Mucosa of rectum (tissue), 2 donors: Measurements from ENCODE around the gene CHID1.

ENCODE experiments used
- H3K27ac ChIP-seq, 2 donors: one replicate each; pipeline ENCODE4 v1.7.0; 2013; ENCODE audit warnings: inconsistent platforms in 2 of 2, low read depth in 2 of 2, low read length in 2 of 2
- H3K27me3 ChIP-seq, 2 donors: one replicate each; pipeline ENCODE4 v1.7.0; 2013; ENCODE audit warnings: low read length in 2 of 2; ENCODE audit not compliant: control insufficient read depth in 2 of 2, insufficient read depth in 2 of 2
- H3K36me3 ChIP-seq, 2 donors: one replicate each; pipeline ENCODE4 v1.7.0; 2013; ENCODE audit warnings: low read length in 2 of 2; ENCODE audit not compliant: control insufficient read depth in 2 of 2, insufficient read depth in 2 of 2
- H3K4me1 ChIP-seq, 2 donors: one replicate each; pipeline ENCODE4 v1.7.0; 2013; ENCODE audit warnings: low read length in 2 of 2, mild to moderate bottlenecking in 1 of 2; ENCODE audit not compliant: control insufficient read depth in 2 of 2, insufficient read depth in 2 of 2
- H3K4me3 ChIP-seq, 2 donors: one replicate each; pipeline ENCODE4 v1.7.0; 2013; ENCODE audit warnings: low read length in 2 of 2
- H3K9ac ChIP-seq, 2 donors: one replicate each; pipeline ENCODE4 v1.7.0; 2013; ENCODE audit warnings: low read length in 2 of 2, low read depth in 1 of 2, mild to moderate bottlenecking in 1 of 2
- H3K9me3 ChIP-seq, 2 donors: one replicate each; pipeline ENCODE4 v1.7.0; 2013; ENCODE audit warnings: low read length in 2 of 2; ENCODE audit not compliant: control insufficient read depth in 2 of 2
- donor health status: healthy.
- donor health status: Normal muscosa, but diverticular disease.

Gene CHID1

GRCh38 chr11:889257-889656 is 21.4 kb downstream of the CHID1 start:
- Histone ChIP-seq H3K36me3 (peaks cover 12 to 15% of the 10 kb centered on the region in 2 donors), H3K4me1 (no peaks in the 10 kb centered on the region), H3K27me3 (no peaks in the 10 kb centered on the region), H3K27ac (no peak overlapping the region), H3K9ac (no peak overlapping the region), H3K9me3 (no peaks in the 10 kb centered on the region), H3K4me3 (no peak overlapping the region)

DNA sequence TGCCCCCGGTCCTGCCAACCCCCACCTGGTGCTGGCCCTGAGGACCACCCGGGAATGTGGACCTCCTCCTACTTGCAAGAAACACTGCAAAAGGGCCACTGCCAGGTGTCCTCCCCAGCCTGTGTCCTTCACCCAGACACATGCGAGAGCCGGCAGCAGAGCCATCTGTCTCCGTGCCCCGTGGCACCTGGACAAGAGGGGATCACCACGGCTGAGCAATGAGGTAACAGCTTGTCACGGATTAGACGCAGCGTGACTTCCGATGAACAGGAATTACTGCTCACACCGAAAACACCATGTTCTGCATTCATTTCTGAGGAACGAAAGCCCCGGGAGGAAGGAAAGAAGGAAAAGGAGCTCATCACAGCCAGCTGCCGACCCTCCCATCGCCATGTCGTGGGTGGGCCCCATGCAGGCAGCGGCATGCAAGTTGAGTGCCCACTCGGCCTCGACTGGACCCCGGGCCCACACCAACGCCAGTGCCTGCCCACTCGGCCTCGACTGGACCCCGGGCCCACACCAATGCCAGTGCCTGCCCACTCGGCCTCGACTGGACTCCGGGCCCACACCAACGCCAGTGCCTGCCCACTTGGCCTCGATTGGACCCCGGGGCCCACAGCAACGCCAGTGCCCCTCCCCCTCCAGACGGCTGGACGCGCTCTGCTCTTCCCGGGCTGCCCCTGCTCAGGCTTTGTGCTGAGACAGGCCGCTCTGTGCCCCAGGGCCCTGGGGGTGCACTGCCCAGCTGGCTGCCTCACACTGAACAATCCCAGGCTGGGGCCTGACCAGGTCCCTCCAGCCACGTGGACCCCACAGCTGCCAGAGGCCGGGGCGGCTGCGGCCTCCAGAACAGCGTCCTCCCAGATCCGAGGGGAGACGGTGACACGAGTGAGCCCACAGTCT is 22.0 kb downstream of the CHID1 start:
- no peak overlapping the region for H3K27ac ChIP-seq
- H3K36me3 ChIP-seq, result peaks cover 12 to 17% of the 10 kb centered on the region in 2 donors
- H3K4me1 ChIP-seq, result no peaks in the 10 kb centered on the region
- no peaks in the 10 kb centered on the region for H3K9me3 ChIP-seq
- no peaks in the 10 kb centered on the region for H3K27me3 ChIP-seq
- no peak overlapping the region for H3K9ac ChIP-seq
- H3K4me3 ChIP-seq, result no peak overlapping the region

GRCh38 chr11:887589-887988 is 23.0 kb downstream of the CHID1 start:
- Histone ChIP-seq H3K4me3 (no peak overlapping the region), H3K9ac (no peak overlapping the region), H3K27ac (no peak overlapping the region), H3K27me3 (no peaks in the 10 kb centered on the region), H3K4me1 (no peaks in the 10 kb centered on the region), H3K9me3 (no peaks in the 10 kb centered on the region), H3K36me3 (peaks cover 12 to 17% of the 10 kb centered on the region in 2 donors)

DNA sequence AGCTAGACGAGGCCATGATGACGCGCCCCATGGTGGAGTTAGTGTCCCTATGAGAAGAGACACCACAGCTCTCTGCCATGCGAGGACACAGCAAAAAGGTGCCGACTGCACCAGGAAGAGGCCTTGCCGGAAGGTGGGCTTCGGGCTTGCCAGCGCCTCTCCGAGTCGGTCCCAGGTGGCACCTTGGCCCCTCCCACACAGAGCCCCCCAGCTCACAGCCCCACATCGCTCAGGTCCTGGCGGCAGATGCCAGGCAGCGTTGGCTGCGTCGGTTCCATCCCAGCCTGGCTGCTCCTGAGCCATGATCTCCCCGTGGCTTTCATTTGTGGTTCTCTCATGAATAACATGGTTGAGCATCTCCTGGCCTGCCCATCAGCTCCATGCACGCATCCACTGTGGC is 24.0 kb downstream of the CHID1 start:
- H3K36me3 ChIP-seq, result peaks cover 12 to 17% of the 10 kb centered on the region in 2 donors
- no peak overlapping the region for H3K27ac ChIP-seq
- no peaks in the 10 kb centered on the region for H3K9me3 ChIP-seq
- H3K4me3 ChIP-seq, result no peak overlapping the region
- no peak overlapping the region for H3K9ac ChIP-seq
- no peaks in the 10 kb centered on the region for H3K4me1 ChIP-seq
- H3K27me3 ChIP-seq, result no peaks in the 10 kb centered on the region

DNA sequence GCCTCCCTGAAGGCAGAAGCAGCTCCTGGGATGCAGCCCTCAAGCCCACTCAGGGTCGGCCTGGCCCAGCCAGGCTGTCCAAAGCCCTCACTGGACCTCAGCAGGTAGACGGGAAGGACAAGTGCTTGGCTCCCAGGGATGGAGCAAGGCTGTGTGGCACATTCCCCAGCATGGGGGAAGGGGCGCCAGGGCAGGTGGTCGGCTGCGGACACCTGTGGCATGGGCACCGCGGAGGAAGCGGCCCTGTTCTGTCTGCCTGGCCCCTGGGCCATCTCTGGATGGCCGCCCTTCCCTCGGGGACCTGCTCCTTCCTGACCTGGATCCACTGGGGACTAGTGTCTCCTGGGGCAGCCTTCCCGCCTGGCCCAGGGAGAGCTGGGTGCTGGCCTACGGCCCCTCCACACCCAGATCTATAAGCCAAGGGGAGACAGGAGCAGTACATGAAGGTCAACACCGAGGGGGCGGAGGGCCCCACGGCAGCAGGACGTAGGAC is 26.0 kb downstream of the CHID1 start:
- Histone ChIP-seq H3K27me3 (no peaks in the 10 kb centered on the region), H3K9ac (no peak overlapping the region), H3K36me3 (peaks cover 12 to 17% of the 10 kb centered on the region in 2 donors), H3K4me1 (no peaks in the 10 kb centered on the region), H3K4me3 (no peak overlapping the region), H3K27ac (no peak overlapping the region), H3K9me3 (no peaks in the 10 kb centered on the region)

DNA sequence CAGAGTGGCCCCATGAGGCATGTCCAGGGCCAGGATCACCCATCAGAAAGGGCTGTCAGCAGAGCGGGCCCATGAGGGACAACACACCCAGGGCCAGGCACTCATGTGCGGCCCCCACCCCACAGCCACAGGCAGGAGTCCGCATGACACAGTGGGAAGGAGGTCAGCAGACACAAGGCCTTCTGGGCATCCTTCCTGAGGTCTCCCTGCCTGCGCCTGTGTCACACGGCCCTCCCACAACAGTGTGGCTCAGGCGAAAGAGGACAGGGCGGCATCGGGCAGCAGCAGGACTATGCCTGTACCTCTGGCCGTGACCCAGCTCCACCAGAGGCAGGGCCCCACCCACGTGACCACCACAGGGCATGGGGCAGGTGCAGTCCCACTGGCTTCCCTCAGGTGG is 27.1 kb downstream of the CHID1 start:
- Histone ChIP-seq H3K9ac (no peak overlapping the region), H3K27ac (no peak overlapping the region), H3K4me1 (no peaks in the 10 kb centered on the region), H3K4me3 (no peak overlapping the region), H3K36me3 (peaks cover 12 to 17% of the 10 kb centered on the region in 2 donors), H3K27me3 (no peaks in the 10 kb centered on the region), H3K9me3 (no peaks in the 10 kb centered on the region)

DNA sequence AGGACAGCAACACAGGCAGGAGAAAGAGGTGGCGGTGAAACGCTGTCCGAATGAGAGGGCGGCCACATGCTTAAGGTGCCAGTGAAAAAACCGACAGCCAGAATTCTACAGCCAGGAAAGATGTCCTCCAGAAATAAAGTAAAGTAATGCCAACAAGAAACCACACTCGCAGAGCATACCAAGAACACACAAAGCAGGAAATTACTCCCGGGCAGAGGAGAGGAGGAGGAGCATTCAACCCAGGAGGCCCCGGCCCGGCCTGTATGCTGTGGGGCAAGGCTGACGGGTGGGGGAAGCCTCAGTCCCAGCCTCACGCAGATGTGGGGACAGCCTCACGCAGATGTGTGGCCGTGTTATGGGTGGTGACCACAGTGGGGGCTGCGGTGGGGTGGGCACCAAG is 28.0 kb downstream of the CHID1 start:
- Histone ChIP-seq H3K4me3 (no peak overlapping the region), H3K27me3 (no peaks in the 10 kb centered on the region), H3K9me3 (no peaks in the 10 kb centered on the region), H3K4me1 (no peaks in the 10 kb centered on the region), H3K9ac (no peak overlapping the region), H3K27ac (no peak overlapping the region), H3K36me3 (peaks cover 12 to 13% of the 10 kb centered on the region in 2 donors)

- no peak overlapping the region for H3K27ac ChIP-seq
- H3K4me3 ChIP-seq, result no peak overlapping the region
- no peak overlapping the region for H3K9ac ChIP-seq
- peaks cover 0 to 6% of the 10 kb centered on the region in 2 donors for H3K36me3 ChIP-seq
- H3K9me3 ChIP-seq, result no peaks in the 10 kb centered on the region
- H3K4me1 ChIP-seq, result no peaks in the 10 kb centered on the region
- no peaks in the 10 kb centered on the region for H3K27me3 ChIP-seq
Measured at GRCh38 chr11:880447-880846, 30.2 kb downstream of the CHID1 start.

DNA sequence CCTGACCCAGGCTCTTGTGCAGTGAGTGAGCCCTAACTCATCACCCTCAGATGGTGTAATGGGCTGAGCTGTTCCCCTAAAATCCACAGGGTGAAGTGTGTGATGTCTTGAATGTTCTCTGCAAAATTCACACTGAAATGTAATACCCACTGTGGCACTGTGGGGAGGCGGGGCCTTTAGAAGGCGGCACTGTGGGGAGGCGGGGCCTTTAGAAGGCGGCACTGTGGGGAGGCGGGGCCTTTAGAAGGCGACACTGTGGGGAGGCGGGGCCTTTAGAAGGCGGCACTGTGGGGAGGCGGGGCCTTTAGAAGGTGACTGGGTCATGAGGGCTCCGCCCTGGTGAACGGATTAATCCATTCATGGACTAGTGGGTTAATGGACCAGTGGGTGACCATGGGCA is 33.0 kb downstream of the CHID1 start:
- H3K36me3 ChIP-seq, result peaks cover 0 to 4% of the 10 kb centered on the region in 2 donors
- H3K4me3 ChIP-seq, result no peak overlapping the region
- no peaks in the 10 kb centered on the region for H3K4me1 ChIP-seq
- no peaks in the 10 kb centered on the region for H3K27me3 ChIP-seq
- no peak overlapping the region for H3K27ac ChIP-seq
- H3K9me3 ChIP-seq, result no peaks in the 10 kb centered on the region
- no peak overlapping the region for H3K9ac ChIP-seq

GRCh38 chr11:876545-876944 is 34.1 kb downstream of the CHID1 start:
- no peak overlapping the region for H3K9ac ChIP-seq
- no peaks in the 10 kb centered on the region for H3K9me3 ChIP-seq
- H3K36me3 ChIP-seq, result peaks cover 0 to 4% of the 10 kb centered on the region in 2 donors
- H3K4me3 ChIP-seq, result no peak overlapping the region
- H3K4me1 ChIP-seq, result no peaks in the 10 kb centered on the region
- H3K27ac ChIP-seq, result no peak overlapping the region
- no peaks in the 10 kb centered on the region for H3K27me3 ChIP-seq
